Neural progenitor cell (in vitro differentiated cells): ENCODE data around the gene TRAPPC3. TPM values are rescaled to one million over a fixed set of nuclear protein-coding genes. Genes with fewer than 3 reads are reported as not detected.

ENCODE experiments used
- DNase-seq: peaks from one replicate; pipeline ENCODE4 v3.0.0-alpha.2; 2016; ENCODE audit warnings: low spot score
- H2AFZ ChIP-seq: fragments of 200-600 bp; sonication (generic); replicated peaks from 2 replicates; pipeline ENCODE4 v1.6.1; 2016; ENCODE audit warnings: antibody characterized with exemption
- H3F3A ChIP-seq: fragments of 200-600 bp; sonication (generic); 2 replicates; pipeline ENCODE4 v1.6.1; 2016; ENCODE audit warnings: antibody characterized with exemption, low read depth
- H3K27ac ChIP-seq: fragments of 200-600 bp; sonication (generic); 2 replicates; pipeline ENCODE4 v1.5.1; 2016; ENCODE audit warnings: mild to moderate bottlenecking
- H3K27me3 ChIP-seq: fragments of 200-600 bp; sonication (generic); 2 replicates; pipeline ENCODE4 v1.6.1; 2016; ENCODE audit warnings: mild to moderate bottlenecking, moderate library complexity
- H3K36me3 ChIP-seq: fragments of 200-600 bp; sonication (generic); 2 replicates; pipeline ENCODE4 v1.5.1; 2016
- H3K4me1 ChIP-seq: fragments of 200-600 bp; sonication (generic); 2 replicates; pipeline ENCODE4 v1.6.1; 2016; ENCODE audit warnings: mixed run types
- H3K4me2 ChIP-seq: fragments of 200-600 bp; sonication (generic); 2 replicates; pipeline ENCODE4 v1.6.1; 2016
- H3K4me3 ChIP-seq: fragments of 200-600 bp; sonication (generic); 2 replicates; pipeline ENCODE4 v1.5.1; 2016
- H3K79me2 ChIP-seq: fragments of 200-600 bp; sonication (generic); 2 replicates; pipeline ENCODE4 v1.6.1; 2016; ENCODE audit warnings: low read depth
- H3K9ac ChIP-seq: fragments of 200-600 bp; sonication (generic); 2 replicates; pipeline ENCODE4 v1.6.1; 2016
- H3K9me3 ChIP-seq: fragments of 200-600 bp; sonication (generic); 2 replicates; pipeline ENCODE4 v1.5.1; 2016; ENCODE audit warnings: low read depth
- H4K20me1 ChIP-seq: fragments of 200-600 bp; sonication (generic); 2 replicates; pipeline ENCODE4 v1.6.1; 2016; ENCODE audit warnings: low read depth
- H3K27ac Mint-ChIP-seq: 3 replicates; pipeline ENCODE4 v1.8.0; 2021; ENCODE audit warnings: mixed read lengths
- H3K27me3 Mint-ChIP-seq: 2 replicates; pipeline ENCODE4 v1.8.0; 2022; ENCODE audit warnings: low read depth, mild to moderate bottlenecking, inconsistent platforms, moderate library complexity, mixed read lengths; ENCODE audit not compliant: insufficient read depth
- H3K36me3 Mint-ChIP-seq: 3 replicates; pipeline ENCODE4 v1.8.0; 2021; ENCODE audit warnings: mixed read lengths
- H3K4me1 Mint-ChIP-seq: 3 replicates; pipeline ENCODE4 v1.8.0; 2021; ENCODE audit warnings: mixed read lengths
- H3K4me3 Mint-ChIP-seq: 3 replicates; pipeline ENCODE4 v1.8.0; 2021; ENCODE audit warnings: mild to moderate bottlenecking, moderate library complexity, mixed read lengths
- H3K9me3 Mint-ChIP-seq: 3 replicates; pipeline ENCODE4 v1.8.0; 2020; ENCODE audit warnings: mixed read lengths
- CTCF ChIP-seq: fragments of 200-600 bp; sonication (generic); IDR thresholded peaks from 2 replicates; pipeline ENCODE4 v1.5.1; 2017; ENCODE audit warnings: antibody characterized with exemption, mild to moderate bottlenecking
- EZH2 ChIP-seq: fragments of 200-600 bp; sonication (generic); IDR thresholded peaks from 2 replicates; pipeline ENCODE4 v1.6.1; 2017; ENCODE audit warnings: antibody characterized with exemption, mild to moderate bottlenecking, moderate library complexity
- EZH2phosphoT487 ChIP-seq: fragments of 200-600 bp; sonication (generic); IDR thresholded peaks from 2 replicates; pipeline ENCODE4 v1.6.1; 2017; ENCODE audit warnings: antibody characterized with exemption
- total RNA-seq: library from RNA; depleted of rRNA; stranded (reverse); fragments of >200 nt; gene quantifications from 2 replicates; pipeline ENCODE4 v1.2.3, GENCODE V29; 2015; ENCODE audit warnings: low replicate concordance

The TRAPPC3 gene
- total RNA-seq, 1 donor from 2014 or later: 44.9 TPM

- peaks cover 37% of the 10 kb centered on the region for H3F3A ChIP-seq
- no peak overlapping the region for H3K9ac ChIP-seq
- DNase-seq: no peak
- H2AFZ ChIP-seq: no peak overlapping the region
- Mint-ChIP-seq H3K27me3 (peaks cover 7% of the 10 kb centered on the region), H3K36me3 (peaks cover 40% of the 10 kb centered on the region), H3K4me3 (no peak overlapping the region), H3K9me3 (no peaks in the 10 kb centered on the region), H3K27ac (no peak overlapping the region), H3K4me1 (peaks cover 31% of the 10 kb centered on the region)
- peaks cover 10% of the 10 kb centered on the region for H3K27me3 ChIP-seq
- H3K9me3 ChIP-seq: no peaks in the 10 kb centered on the region
- no peak overlapping the region for H3K27ac ChIP-seq
- H3K36me3 ChIP-seq: peaks cover 8% of the 10 kb centered on the region
- TF ChIP-seq EZH2 (no peak), EZH2phosphoT487 (no peak), CTCF (no peak)
- peaks cover under 1% of the 10 kb centered on the region for H3K79me2 ChIP-seq
- H3K4me1 ChIP-seq: peaks cover 15% of the 10 kb centered on the region
- no peak overlapping the region for H3K4me3 ChIP-seq
- H3K4me2 ChIP-seq: no peak overlapping the region
- H4K20me1 ChIP-seq: peaks cover 95% of the 10 kb centered on the region
Observed at GRCh38 chr1:36175137-36176095, 26.1 kb upstream of the TRAPPC3 start.

GRCh38 chr1:36174713-36175112, 25.4 kb upstream of the TRAPPC3 start:
- Histone ChIP-seq H3K4me3 (no peak overlapping the region), H3K4me1 (peaks cover 15% of the 10 kb centered on the region), H3K9me3 (no peaks in the 10 kb centered on the region), H3K79me2 (peaks cover 8% of the 10 kb centered on the region), H3K9ac (no peak overlapping the region), H2AFZ (no peak overlapping the region), H3F3A (peaks cover 33% of the 10 kb centered on the region), H3K27ac (no peak overlapping the region), H4K20me1 (peaks cover 96% of the 10 kb centered on the region), H3K27me3 (peaks cover 10% of the 10 kb centered on the region), H3K36me3 (peaks cover 3% of the 10 kb centered on the region), H3K4me2 (no peak overlapping the region)
- Mint-ChIP-seq H3K4me3 (no peak overlapping the region), H3K9me3 (no peaks in the 10 kb centered on the region), H3K36me3 (peaks cover 38% of the 10 kb centered on the region), H3K4me1 (peaks cover 31% of the 10 kb centered on the region), H3K27me3 (peaks cover 5% of the 10 kb centered on the region), H3K27ac (no peak overlapping the region)
- TF ChIP-seq CTCF (no peak), EZH2phosphoT487 (no peak), EZH2 (no peak)
- no peak for DNase-seq

- H3K9me3 ChIP-seq: no peaks in the 10 kb centered on the region
- no peak overlapping the region for H3K4me3 Mint-ChIP-seq
- no peak overlapping the region for H3K9ac ChIP-seq
- H3K4me2 ChIP-seq: no peak overlapping the region
- no peaks in the 10 kb centered on the region for H3K9me3 Mint-ChIP-seq
- H3F3A ChIP-seq: peaks cover 24% of the 10 kb centered on the region
- H3K4me3 ChIP-seq: no peak overlapping the region
- peaks cover 10% of the 10 kb centered on the region for H3K27me3 ChIP-seq
- H3K27me3 Mint-ChIP-seq: peaks cover 7% of the 10 kb centered on the region
- H3K79me2 ChIP-seq: peaks cover 23% of the 10 kb centered on the region
- no peak overlapping the region for H3K27ac ChIP-seq
- peaks cover 40% of the 10 kb centered on the region for H3K36me3 Mint-ChIP-seq
- H3K4me1 ChIP-seq: peaks cover 8% of the 10 kb centered on the region
- no peak for TF ChIP-seq EZH2
- no peak for TF ChIP-seq EZH2phosphoT487
- no peak for TF ChIP-seq CTCF
- peaks cover 95% of the 10 kb centered on the region for H4K20me1 ChIP-seq
- peaks cover 31% of the 10 kb centered on the region for H3K4me1 Mint-ChIP-seq
- no peak overlapping the region for H2AFZ ChIP-seq
- H3K27ac Mint-ChIP-seq: peak overlapping the region; percentile 69
- DNase-seq: no peak
- H3K36me3 ChIP-seq: no peaks in the 10 kb centered on the region
Observed at GRCh38 chr1:36172983-36173382, 23.7 kb upstream of the TRAPPC3 start.
